Measurements from ENCODE around the gene MX2. TPM values are rescaled to one million over a fixed set of nuclear protein-coding genes. Genes with fewer than 3 reads are reported as not detected.
"Not testable (repeated sequence)": the region's sequence is repeated elsewhere in the genome, so short reads cannot be mapped to it uniquely, and the experiment has no call there.

Gene MX2
- total and polyA plus RNA-seq, 2 of the 4 experiments (the other 2 are of a cell fraction), result 0.53 to 0.54 TPM

DNA sequence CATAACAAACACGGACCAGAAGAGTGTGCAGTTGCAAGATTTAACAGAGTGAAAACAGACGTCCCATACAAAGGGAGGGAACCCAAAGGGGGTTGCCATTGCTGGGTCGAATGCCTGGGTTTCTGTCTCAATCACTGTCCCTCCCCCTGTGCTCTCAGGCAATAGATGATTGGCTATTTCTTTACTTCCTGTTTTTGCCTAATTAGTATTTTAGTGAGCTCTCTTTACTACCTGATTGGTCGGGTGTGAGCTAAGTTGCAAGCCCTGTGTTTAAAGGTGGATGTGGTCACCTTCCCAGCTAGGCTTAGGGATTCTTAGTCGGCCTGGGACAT, 61.4 kb downstream of the MX2 start:
- H2AK9ac ChIP-seq (replicated peaks; ENCODE audit: low read depth, low read length, poor library complexity); H2AFZ ChIP-seq (replicated peaks; ENCODE audit: low read length, poor library complexity); BruUV-seq (replicated peaks); H3K9me3 ChIP-seq (ENCODE audit: control insufficient read depth, insufficient read depth, low read length); H3K9ac ChIP-seq (ENCODE audit: low read depth, low read length); H3K18ac ChIP-seq (ENCODE audit: low read depth, low read length); DNase-seq; H3K9me1 ChIP-seq (ENCODE audit: insufficient read depth, low read length); H3K23ac ChIP-seq (ENCODE audit: low read depth, low read length); H2BK15ac ChIP-seq (ENCODE audit: low read depth, low read length); H3K56ac ChIP-seq (ENCODE audit: extremely low read depth, insufficient read depth, low read length); H3K4me3 ChIP-seq (ENCODE audit: insufficient read depth, low read depth, low read length); dilution Hi-C loops (cut with HindIII; ENCODE audit: low sequenced_read_pairs, unreplicated experiment); H2BK5ac ChIP-seq (ENCODE audit: low read depth, low read length, poor library complexity, severe bottlenecking); CTCF ChIA-PET; H3K4me2 ChIP-seq (ENCODE audit: low read depth, low read length); H3K36me3 ChIP-seq (ENCODE audit: control insufficient read depth, insufficient read depth, low read length); H3K27ac ChIP-seq (ENCODE audit: insufficient read depth, low read length); H3K14ac ChIP-seq (replicated peaks; ENCODE audit: low read depth, low read length); H3K4ac ChIP-seq (ENCODE audit: low read depth, low read length); H2BK20ac ChIP-seq (ENCODE audit: low read depth, low read length); H4K5ac ChIP-seq (ENCODE audit: low read depth, low read length); H4K8ac ChIP-seq (ENCODE audit: low read depth in 2 of 2, low read length in 2 of 2); POLR2A ChIA-PET (ENCODE audit: unreplicated experiment); H2BK120ac ChIP-seq (ENCODE audit: low read depth, low read length); H3K4me1 ChIP-seq (ENCODE audit: control insufficient read depth, insufficient read depth, low read length); H2AK5ac ChIP-seq (ENCODE audit: low read depth, low read length); H3K79me1 ChIP-seq (ENCODE audit: low read depth in 1 of 2, low read length in 2 of 2); H4K20me1 ChIP-seq (ENCODE audit: insufficient read depth, low read length); ATAC-seq (ENCODE audit: low read depth); in situ Hi-C loops (cut with MboI; ENCODE audit: low sequenced_read_pairs); H4K91ac ChIP-seq (ENCODE audit: insufficient read depth, low read depth, low read length): not testable (repeated sequence)
- intact Hi-C loops (cut with micrococcal nuclease), result loop anchor here (5.0 kb wide), 1 partner anchor 61 kb away; the partner anchor contains the start of gene MX2
- peaks cover 15% of the 10 kb centered on the region for H3K27me3 ChIP-seq (ENCODE audit: control insufficient read depth, insufficient read depth, low read length)
- WGBS, 2 experiments (ENCODE audit: extremely low coverage in 2 of 2, insufficient read length in 1 of 2), result no CpG with 5 or more reads among the region's 5 CpGs
